22Rv1 (cell line): Measurements from ENCODE around the gene LIMK1.
A peak's percentile ranks its signal among the peaks of the same experiment; 100 is the strongest.

ENCODE experiments used
- H3K27ac ChIP-seq: fragments of 450-650 bp; 2 replicates; pipeline ENCODE4 v1.5.1; 2017
- ZFX ChIP-seq: fragments of 450-650 bp; IDR thresholded peaks from 2 replicates; pipeline ENCODE4 v1.6.1; 2017; ENCODE audit warnings: antibody characterized with exemption, borderline replicate concordance
- TF ChIP-seq, protein P1 (sequence below): fragments of 450-650 bp; IDR thresholded peaks from 2 replicates; pipeline ENCODE4 v1.5.1; 2017; ENCODE audit warnings: mild to moderate bottlenecking

Gene LIMK1

DNA sequence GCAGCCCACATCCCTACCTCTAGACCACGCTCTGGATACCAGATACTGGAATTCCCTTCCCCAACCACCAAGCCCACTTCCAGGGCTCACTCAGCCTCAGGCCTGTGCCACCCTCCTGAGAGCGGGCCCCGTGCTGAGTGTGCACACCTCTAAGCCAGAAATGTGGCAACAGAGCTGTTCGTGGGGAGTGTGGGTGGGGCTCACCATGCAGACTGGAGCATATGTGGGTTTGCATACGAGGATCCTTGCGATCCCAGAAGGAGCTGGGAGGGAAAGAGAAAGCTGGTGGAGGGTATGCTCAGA is 13.0 kb upstream of the LIMK1 start:
- TF ChIP-seq ZFX, result no peak
- TF ChIP-seq, protein P1, sequence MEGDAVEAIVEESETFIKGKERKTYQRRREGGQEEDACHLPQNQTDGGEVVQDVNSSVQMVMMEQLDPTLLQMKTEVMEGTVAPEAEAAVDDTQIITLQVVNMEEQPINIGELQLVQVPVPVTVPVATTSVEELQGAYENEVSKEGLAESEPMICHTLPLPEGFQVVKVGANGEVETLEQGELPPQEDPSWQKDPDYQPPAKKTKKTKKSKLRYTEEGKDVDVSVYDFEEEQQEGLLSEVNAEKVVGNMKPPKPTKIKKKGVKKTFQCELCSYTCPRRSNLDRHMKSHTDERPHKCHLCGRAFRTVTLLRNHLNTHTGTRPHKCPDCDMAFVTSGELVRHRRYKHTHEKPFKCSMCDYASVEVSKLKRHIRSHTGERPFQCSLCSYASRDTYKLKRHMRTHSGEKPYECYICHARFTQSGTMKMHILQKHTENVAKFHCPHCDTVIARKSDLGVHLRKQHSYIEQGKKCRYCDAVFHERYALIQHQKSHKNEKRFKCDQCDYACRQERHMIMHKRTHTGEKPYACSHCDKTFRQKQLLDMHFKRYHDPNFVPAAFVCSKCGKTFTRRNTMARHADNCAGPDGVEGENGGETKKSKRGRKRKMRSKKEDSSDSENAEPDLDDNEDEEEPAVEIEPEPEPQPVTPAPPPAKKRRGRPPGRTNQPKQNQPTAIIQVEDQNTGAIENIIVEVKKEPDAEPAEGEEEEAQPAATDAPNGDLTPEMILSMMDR, result no peak
- no peak overlapping the region for H3K27ac ChIP-seq

DNA sequence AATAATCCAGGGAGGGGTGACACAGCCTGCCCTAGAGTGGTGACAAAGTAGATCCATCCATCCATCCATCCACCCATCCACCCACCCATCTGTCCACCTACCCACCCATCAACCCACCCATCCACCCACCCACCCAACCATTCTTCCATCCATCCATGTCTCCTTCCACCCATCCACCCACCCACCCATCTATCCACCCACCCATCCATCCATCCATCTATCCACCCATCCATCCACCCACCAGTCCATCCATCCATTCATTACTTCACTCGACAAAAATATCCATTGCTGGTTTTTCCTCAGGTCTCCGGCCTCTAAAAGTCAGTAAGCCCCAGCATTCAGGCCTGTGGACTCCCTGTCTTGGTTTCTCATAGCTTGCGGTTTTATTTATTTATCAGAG is 12.5 kb upstream of the LIMK1 start:
- H3K27ac ChIP-seq, result no peak overlapping the region
- TF ChIP-seq, protein P1, result no peak
- no peak for TF ChIP-seq ZFX

DNA sequence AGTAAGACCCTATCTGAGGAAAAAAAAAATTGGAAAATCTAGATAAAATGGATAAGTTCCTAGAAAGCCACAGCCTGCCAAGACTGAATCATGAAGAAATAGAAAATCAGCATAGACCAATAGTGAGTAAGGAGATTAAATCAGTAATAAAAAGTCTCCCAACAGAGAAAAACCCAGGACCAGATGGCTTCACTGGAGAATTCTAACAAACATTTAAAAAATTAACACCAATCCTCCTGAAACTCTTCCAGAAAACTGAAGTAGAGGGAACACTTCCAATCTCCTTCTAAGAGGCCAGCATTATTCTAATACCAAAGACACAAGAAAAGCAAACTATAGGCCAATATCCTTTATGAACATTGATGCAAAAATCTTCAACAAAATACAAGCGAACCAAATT is 8.8 kb upstream of the LIMK1 start:
- no peak for TF ChIP-seq ZFX
- TF ChIP-seq, protein P1, result no peak
- H3K27ac ChIP-seq, result no peak overlapping the region

DNA sequence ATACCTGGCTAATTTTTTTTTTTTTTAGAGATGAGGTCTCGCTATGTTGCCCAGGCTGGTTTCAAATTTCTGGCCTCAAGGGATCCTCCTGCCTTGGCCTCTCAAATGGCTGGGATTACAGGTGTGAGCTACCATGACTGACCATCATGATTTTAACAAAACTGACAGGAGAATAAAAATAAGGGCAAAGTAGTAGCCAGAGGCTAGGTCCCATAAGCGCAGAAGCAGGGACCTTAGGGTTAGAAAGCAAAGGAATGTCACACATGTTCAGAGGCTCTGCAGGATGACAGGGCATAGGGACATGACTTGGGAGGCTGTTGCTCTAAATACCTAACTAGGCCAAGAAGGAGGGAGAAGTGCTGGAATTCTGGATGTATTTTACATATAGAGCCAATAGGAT is 5.1 kb upstream of the LIMK1 start:
- TF ChIP-seq, protein P1, result no peak
- TF ChIP-seq ZFX, result no peak
- H3K27ac ChIP-seq, result no peak overlapping the region

DNA sequence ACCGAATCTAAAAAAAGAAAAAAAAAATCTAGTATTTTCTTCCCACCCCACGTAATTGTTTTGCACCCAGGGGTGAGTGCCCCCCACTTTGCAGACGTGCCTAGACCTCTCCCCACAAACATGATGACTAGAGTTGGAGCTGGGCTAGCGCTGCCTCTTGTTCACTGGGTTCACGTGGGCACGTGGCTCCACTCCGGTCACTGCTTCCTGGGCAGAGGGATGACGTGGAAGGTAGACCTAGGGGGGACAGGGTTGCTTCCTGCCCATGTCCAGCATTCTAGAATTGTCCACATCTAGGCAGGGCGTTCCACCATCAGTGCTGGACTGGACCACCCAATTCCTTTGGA is 861 bp upstream of the LIMK1 start:
- TF ChIP-seq, protein P1, result no peak
- no peak for TF ChIP-seq ZFX
- H3K27ac ChIP-seq, result peak overlapping the region; percentile 71; the same call in 1 of the 2 replicates

DNA sequence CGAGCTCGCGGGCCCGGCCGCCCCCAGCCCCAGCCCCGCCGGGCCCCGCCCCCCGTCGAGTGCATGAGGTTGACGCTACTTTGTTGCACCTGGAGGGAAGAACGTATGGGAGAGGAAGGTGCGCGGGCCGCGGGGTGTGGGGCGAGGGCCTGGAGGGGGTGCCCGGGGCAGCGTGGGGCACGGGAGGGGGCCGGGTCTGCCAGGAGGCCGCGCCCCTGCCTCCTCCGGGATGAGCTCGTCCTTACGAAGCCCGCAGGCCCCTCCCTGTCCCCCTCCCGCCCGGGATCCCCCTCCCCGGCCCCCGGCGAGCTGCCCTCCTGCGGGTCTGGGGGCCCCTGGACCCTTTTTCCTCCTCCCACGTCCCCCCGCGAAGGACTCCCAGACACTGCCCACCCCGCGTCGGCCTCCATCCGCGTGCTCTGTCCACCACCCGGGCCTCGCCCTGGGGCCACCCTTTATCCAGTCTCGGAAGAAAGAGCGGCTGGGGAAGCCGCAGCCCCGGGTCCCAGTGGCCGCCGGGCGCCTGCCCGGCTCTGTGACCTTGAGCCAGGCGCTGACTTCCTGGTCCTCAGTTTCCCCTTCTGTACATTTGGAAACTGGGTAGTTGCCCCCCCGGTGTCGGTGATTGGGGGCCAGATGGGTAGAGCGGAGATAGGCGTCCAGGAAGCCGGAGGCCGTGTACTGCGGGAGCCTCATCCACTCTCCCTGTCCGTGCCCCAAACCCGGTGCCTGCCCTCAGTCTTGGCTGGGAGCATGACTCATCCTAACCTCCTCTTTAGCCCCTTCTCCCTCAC is 521 bp downstream of the LIMK1 start:
- TF ChIP-seq ZFX, result no peak
- TF ChIP-seq, protein P1, result no peak
- H3K27ac ChIP-seq, result peak overlapping the region; percentile 71

DNA sequence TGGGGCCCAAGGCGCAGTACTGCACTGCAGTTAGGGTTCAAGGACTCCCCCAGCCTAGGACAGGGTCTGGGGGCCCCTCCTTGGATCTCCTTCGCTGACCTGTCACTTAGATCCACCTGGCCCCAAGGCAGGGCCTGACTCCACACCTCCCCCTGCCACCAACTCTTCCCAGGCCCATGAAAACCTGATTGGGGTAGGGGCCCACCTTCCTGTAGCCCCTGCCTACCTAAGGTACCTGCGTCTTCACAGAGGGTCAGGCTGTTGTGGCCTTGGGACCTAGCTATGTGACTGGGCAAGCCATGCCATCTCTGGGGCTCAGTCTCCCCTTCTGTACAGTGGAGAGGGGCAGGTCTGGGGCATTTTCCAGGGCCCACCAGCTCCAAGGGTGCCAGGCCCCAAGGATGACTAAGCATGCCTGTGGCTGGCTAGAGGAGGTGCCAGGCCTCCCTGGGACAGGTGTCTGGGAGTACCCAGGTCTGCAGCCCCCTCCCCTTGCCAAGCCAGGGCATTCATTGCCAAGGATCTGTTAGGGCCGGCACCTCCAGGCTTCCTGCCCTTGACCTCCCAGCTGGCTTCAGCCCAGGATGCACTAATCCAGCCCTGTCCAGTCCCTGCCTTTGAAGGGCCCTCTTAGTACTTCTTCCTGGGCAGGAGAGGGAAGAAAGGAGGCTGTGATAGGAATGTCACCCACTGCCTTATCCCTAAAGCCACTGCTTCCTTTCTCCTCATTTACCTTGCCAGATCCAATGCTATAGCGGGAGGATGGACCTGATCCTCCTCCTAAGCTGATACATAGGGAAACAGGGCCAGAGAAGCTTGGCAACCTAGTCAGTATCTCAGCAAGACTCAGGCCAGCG is 1.3 kb downstream of the LIMK1 start:
- H3K27ac ChIP-seq, result peak overlapping the region; percentile 71
- no peak for TF ChIP-seq ZFX
- TF ChIP-seq, protein P1, result no peak
